Sigmoid colon (tissue), 4 donors: ENCODE data around the gene TNRC6A.

Experiments used
- CTCF ChIP-seq, 4 experiments: fragments of 450-650 bp in 3 of 4; fragments of 200-600 bp in 1 of 4; IDR thresholded peaks; one replicate each; pipeline ENCODE4 v1.5.1; 2016 to 2019; ENCODE audit warnings: antibody characterized with exemption in 4 of 4, mild to moderate bottlenecking in 3 of 4, moderate library complexity in 2 of 4
- EP300 ChIP-seq, 4 donors: sonication (generic); formaldehyde crosslinking; IDR thresholded peaks; one replicate each; pipeline ENCODE4 v1.6.1; 2017; ENCODE audit warnings: antibody characterized with exemption in 4 of 4
- POLR2AphosphoS5 ChIP-seq, 4 donors: sonication (generic); formaldehyde crosslinking; IDR thresholded peaks; one replicate each; pipeline ENCODE4 v1.6.1; 2017; ENCODE audit warnings: antibody characterized with exemption in 4 of 4

GRCh38 chr16:24839347-24839972 is 110.0 kb downstream of the TNRC6A start:
- no peak for TF ChIP-seq CTCF (IDR thresholded peaks at IDR 0.05)
- TF ChIP-seq EP300 (IDR thresholded peaks at IDR 0.05) = no peak
- no peak for TF ChIP-seq POLR2AphosphoS5 (IDR thresholded peaks at IDR 0.05)
